CMK (cell line): ENCODE results near the gene TNXB.
"Not testable (repeated sequence)": the region's sequence is repeated elsewhere in the genome, so short reads cannot be mapped to it uniquely, and the experiment has no call there.

Experiments used
- DNase-seq: peaks from one replicate; pipeline ENCODE4 v3.0.0-alpha.2; 2010; ENCODE audit warnings: low read depth

TNXB gene

GRCh38 chr6:32112431-32112980 lies 3.4 kb upstream of the TNXB start:
- no peak for DNase-seq

- no peak for DNase-seq
Measured at GRCh38 chr6:32111424-32112066, 2.4 kb upstream of the TNXB start.

- no peak for DNase-seq
Measured at GRCh38 chr6:32110632-32111031, 1.5 kb upstream of the TNXB start.

- DNase-seq = no peak
Measured at GRCh38 chr6:32109765-32110160, 625 bp upstream of the TNXB start.

- DNase-seq = no peak
Measured at GRCh38 chr6:32108727-32109113, 418 bp downstream of the TNXB start.

GRCh38 chr6:32108094-32108627 lies 977 bp downstream of the TNXB start:
- DNase-seq = no peak

- DNase-seq = no peak
Measured at GRCh38 chr6:32107406-32107805, 1.7 kb downstream of the TNXB start.

- no peak for DNase-seq
Measured at GRCh38 chr6:32105433-32105832, 3.7 kb downstream of the TNXB start.

- DNase-seq = no peak
Measured at GRCh38 chr6:32102255-32102654, 6.9 kb downstream of the TNXB start.

- not testable (repeated sequence) for DNase-seq
Measured at GRCh38 chr6:32100251-32100650, 8.9 kb downstream of the TNXB start.

- no peak for DNase-seq
Measured at GRCh38 chr6:32097364-32097763, 11.8 kb downstream of the TNXB start.

- DNase-seq = no peak
Measured at GRCh38 chr6:32096394-32097258, 12.5 kb downstream of the TNXB start.

GRCh38 chr6:32096087-32096393 lies 13.1 kb downstream of the TNXB start:
- DNase-seq = no peak

- DNase-seq = no peak
Measured at GRCh38 chr6:32095338-32096086, 13.6 kb downstream of the TNXB start.

GRCh38 chr6:32092760-32093497 lies 16.2 kb downstream of the TNXB start:
- DNase-seq = no peak

GRCh38 chr6:32089082-32089828 lies 19.9 kb downstream of the TNXB start:
- DNase-seq = no peak

- DNase-seq = no peak
Measured at GRCh38 chr6:32088487-32089049, 20.6 kb downstream of the TNXB start.

GRCh38 chr6:32087574-32088486 lies 21.3 kb downstream of the TNXB start:
- no peak for DNase-seq
